SK-N-MC (cell line): ENCODE data around the gene CLIC4.

Experiments used
- DNase-seq: peaks from one replicate; pipeline ENCODE4 v3.0.0-alpha.2; 2011; ENCODE audit warnings: low read depth, low spot score
- H3K27ac ChIP-seq: fragments of 200-600 bp; sonication (generic); 2 replicates; pipeline ENCODE4 v1.5.1; 2016; ENCODE audit warnings: mixed run types
- H3K36me3 ChIP-seq: fragments of 200-600 bp; sonication (generic); 2 replicates; pipeline ENCODE4 v1.6.1; 2017; ENCODE audit warnings: antibody characterized with exemption, low read length, mixed read lengths; ENCODE audit not compliant: insufficient read depth
- H3K4me3 ChIP-seq: fragments of 200-600 bp; sonication (generic); 2 replicates; pipeline ENCODE4 v1.5.1; 2016
- H3K9ac ChIP-seq: fragments of 200-600 bp; sonication (generic); 2 replicates; pipeline ENCODE4 v1.8.0; 2017; ENCODE audit warnings: mixed run types, mixed read lengths; ENCODE audit not compliant: insufficient read length
- H3K9me3 ChIP-seq: fragments of 200-600 bp; sonication (generic); 2 replicates; pipeline ENCODE4 v1.6.1; 2017; ENCODE audit warnings: low read depth, mild to moderate bottlenecking, antibody characterized with exemption, low read length, moderate library complexity, mixed read lengths
- EZH2 ChIP-seq: fragments of 200-600 bp; sonication (generic); IDR thresholded peaks from one replicate; pipeline ENCODE4 v1.6.1; 2017; ENCODE audit warnings: antibody characterized with exemption
- FOXP2 ChIP-seq: optimal IDR thresholded peaks from 2 replicates; pipeline ENCODE3; 2011; ENCODE audit warnings: mild to moderate bottlenecking, moderate library complexity; ENCODE audit not compliant: insufficient read depth; ENCODE audit errors: extremely low read length, control extremely low read depth
- POLR2AphosphoS5 ChIP-seq: IDR thresholded peaks from 2 replicates; pipeline ENCODE4 v1.6.1; 2012; ENCODE audit warnings: mild to moderate bottlenecking, low read depth, low read length, borderline replicate concordance

CLIC4 gene

DNA sequence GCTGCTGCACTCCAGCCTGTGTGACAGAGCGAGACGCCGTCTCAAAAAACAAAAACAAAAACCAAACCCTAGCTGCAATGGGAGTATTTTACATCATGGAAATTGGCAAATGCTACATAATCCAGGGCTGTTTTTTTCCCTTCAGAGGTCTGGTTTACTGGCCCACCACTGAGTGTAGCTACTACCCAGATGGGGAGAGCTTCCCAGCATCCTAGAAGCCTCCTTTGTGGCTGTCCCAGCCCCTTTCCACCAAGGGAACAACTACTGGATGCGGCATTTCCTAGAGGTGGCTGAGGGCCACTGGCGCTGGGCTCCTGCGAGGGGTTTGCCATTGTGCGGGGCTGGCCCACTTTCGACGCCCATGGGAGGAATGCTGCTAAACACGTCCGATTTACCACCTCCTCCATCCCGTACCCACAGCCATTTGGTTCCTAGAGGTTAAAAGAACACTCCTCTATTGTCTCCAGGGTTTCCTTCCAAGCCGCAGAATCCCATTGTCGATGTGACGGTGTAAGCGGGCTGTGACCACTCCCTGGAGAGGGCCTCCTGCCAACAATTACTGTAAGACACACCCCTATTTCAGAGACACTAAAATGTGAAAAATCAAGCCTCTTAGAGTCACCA, 129.5 kb downstream of the CLIC4 start:
- no peak for DNase-seq
- Histone ChIP-seq H3K9me3 (no peaks in the 10 kb centered on the region), H3K4me3 (no peak overlapping the region), H3K36me3 (no peaks in the 10 kb centered on the region), H3K9ac (no peak overlapping the region), H3K27ac (0 out of 2 replicates have a peak overlapping the region, but pooled peaks have one; percentile 39)
- TF ChIP-seq EZH2: no peak
- no peak for TF ChIP-seq FOXP2
- no peak for TF ChIP-seq POLR2AphosphoS5

DNA sequence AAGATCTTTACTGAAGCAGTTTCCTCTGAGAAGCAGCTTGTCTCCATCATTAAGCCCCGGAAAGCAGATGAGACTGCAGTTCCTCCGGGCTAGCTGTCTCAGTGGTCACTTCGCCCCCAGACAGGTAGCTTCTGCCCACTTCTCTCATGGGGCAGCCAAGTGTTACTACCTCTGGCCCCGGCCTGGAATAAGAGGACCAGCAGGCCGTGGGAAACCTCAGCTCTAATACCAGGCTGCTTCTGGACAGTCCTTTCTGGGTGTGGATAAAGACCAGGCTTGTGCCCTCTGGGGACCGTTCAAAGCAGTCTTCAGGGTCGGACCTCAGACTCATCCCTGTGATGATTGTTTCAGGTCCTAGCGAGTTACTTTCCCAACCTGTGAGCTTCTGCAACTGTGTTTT, 130.0 kb downstream of the CLIC4 start:
- Histone ChIP-seq H3K36me3 (no peaks in the 10 kb centered on the region), H3K4me3 (no peak overlapping the region)

DNA sequence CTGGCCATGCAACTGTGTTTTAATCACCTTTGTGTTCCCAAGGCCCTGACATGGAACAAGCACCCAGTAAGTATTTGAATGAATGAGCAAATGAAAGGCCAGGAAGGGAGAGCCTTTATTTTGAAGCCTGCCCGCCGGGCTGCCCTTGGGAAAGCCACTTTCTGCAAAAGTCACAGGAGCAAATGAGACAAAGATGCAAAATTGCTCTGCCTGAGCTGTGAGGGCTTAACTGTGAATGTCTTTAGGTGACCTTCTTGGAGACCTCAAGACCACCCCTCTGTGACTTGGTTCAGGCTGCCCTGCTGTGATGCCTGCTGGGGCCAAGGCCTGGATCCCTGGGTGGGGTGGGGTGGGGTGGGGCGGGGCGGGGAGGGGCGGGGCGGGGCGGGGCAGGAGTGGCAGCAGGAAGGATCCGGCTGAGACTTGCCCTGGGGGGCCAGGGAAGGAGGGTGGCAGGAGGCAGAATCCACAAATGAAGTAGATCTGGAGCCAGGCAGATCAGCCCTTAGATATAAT, 130.8 kb downstream of the CLIC4 start:
- H3K9ac ChIP-seq: no peak overlapping the region
- no peak for DNase-seq
- H3K4me3 ChIP-seq: no peak overlapping the region
- no peaks in the 10 kb centered on the region for H3K36me3 ChIP-seq
- no peak overlapping the region for H3K27ac ChIP-seq
- TF ChIP-seq FOXP2 (no peak), POLR2AphosphoS5 (no peak), EZH2 (no peak)
- H3K9me3 ChIP-seq: no peaks in the 10 kb centered on the region

More for the DNA sequence above, 130.0 kb downstream of the CLIC4 start:
- no peaks in the 10 kb centered on the region for H3K9me3 ChIP-seq
- no peak for TF ChIP-seq FOXP2
- TF ChIP-seq POLR2AphosphoS5: no peak
- no peak for TF ChIP-seq EZH2
- no peak overlapping the region for H3K9ac ChIP-seq
- DNase-seq: no peak
- 0 out of 2 replicates have a peak overlapping the region, but pooled peaks have one; percentile 39 for H3K27ac ChIP-seq

DNA sequence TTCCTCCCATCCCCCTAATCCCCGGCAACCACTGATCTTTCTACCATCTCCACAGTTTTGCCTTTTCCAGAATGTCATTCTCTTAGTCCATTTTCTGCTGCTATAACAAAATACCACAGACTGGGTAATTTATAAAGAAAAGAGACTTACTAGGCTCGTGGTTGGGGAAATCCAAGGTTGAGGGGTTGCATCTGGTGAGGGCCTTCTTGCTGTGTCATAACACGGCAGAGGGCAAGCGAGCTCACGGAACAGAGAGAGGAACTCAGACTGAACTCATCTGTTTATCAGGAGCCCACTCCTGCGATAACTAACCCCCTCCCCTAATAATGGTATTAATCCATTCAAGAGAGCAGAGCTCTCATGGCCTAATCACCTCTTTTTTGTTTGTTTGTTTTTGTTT, 132.8 kb downstream of the CLIC4 start:
- no peak for TF ChIP-seq EZH2
- no peak for TF ChIP-seq FOXP2
- TF ChIP-seq POLR2AphosphoS5: no peak
- Histone ChIP-seq H3K27ac (no peak overlapping the region), H3K36me3 (no peaks in the 10 kb centered on the region), H3K9me3 (no peaks in the 10 kb centered on the region), H3K9ac (no peak overlapping the region), H3K4me3 (no peak overlapping the region)
- no peak for DNase-seq

DNA sequence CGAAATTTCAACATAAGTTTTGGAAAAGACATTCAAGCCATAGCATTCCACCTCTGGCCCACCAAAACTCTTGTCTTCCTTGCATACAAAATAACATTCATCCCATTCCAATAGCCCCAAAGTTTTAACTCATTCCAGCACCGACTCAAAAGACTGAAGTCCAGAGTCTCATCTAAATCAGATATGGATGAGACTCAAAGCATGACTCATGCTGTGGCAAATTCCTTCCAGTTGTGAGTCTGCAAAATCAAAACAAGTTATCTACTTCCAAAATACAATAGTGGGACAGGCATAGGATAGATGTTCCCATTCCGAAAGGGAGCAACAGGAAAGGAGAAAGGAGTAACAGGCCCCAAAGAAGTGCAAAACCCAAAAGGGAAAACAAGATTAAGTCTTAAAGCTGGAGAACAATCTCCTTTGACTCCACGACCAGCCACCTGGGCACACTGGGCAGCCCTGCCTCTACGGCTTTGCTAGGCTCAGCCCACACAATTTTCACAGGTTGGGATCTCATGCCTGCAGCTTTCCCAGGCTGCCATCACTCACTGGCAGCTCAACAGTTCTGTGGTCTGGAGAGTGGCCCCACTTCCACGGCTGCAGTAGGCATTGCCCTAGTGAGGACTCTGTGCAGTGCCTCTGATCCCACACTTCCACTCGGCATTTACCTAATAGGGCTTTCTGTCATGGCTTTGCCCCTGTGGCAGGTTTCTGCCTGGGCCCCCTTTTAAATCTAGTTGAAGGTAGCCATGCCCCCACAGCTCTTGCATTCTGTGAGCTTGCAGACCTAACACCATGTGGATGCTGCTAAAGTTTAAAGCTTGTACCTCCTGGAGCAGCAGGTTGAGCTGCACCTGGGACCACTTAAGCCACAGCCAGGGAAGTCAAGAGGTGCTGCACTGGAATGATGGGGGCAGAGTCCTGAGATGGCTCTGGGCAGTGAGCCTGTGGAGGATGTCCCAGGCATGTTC, 133.8 kb downstream of the CLIC4 start:
- H3K9me3 ChIP-seq: no peaks in the 10 kb centered on the region; the same call in 1 of the 2 replicates
- DNase-seq: no peak
- no peak for TF ChIP-seq EZH2
- no peak overlapping the region for H3K27ac ChIP-seq
- H3K9ac ChIP-seq: no peak overlapping the region
- H3K4me3 ChIP-seq: no peak overlapping the region
- H3K36me3 ChIP-seq: no peaks in the 10 kb centered on the region

DNA sequence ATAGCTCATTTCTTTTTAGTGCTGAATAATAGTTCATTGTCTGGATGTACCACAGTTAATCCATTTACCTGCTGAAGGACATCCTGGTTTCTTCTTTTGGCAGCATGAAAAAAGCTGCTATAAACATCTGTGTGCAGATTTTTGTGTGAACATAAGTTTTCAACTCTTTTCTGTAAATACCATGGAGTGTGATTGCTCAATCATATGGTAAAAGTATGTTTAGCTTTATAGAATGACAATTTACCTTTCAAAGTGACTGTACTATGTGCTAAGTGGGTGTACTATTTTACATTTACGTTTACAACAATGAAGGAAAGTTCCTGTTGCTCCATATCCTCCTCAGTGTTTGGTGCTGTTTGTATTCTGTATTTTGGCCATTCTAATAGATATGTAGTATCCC, 135.8 kb downstream of the CLIC4 start:
- Histone ChIP-seq H3K9ac (no peak overlapping the region), H3K36me3 (no peaks in the 10 kb centered on the region), H3K4me3 (no peak overlapping the region), H3K9me3 (no peaks in the 10 kb centered on the region; the same call in 1 of the 2 replicates), H3K27ac (no peak overlapping the region)
- TF ChIP-seq EZH2 (no peak), POLR2AphosphoS5 (no peak), FOXP2 (no peak)
- no peak for DNase-seq

DNA sequence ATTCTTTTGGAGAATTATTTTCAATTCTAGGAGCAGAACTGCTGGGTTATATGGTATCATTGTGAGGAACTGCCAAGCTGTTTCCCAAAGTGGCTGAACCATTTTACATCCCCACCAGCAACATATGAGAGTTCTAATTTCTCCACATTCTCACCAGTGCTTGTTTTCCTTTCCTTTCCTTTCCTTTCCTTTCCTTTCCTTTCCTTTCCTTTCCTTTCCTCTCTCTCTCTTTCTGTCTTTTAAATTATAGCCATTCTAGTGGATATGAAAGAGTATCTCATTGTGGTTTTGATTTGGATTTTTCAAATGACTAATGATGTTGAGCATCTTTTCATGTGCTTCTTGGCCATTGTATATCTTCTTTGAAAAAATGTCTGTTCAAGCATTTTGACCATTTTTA, 139.5 kb downstream of the CLIC4 start:
- H3K36me3 ChIP-seq: no peaks in the 10 kb centered on the region
- no peaks in the 10 kb centered on the region; the same call in 1 of the 2 replicates for H3K9me3 ChIP-seq
- no peak for TF ChIP-seq POLR2AphosphoS5
- TF ChIP-seq EZH2: no peak
- TF ChIP-seq FOXP2: no peak
- H3K4me3 ChIP-seq: no peak overlapping the region
- no peak for DNase-seq
- H3K9ac ChIP-seq: no peak overlapping the region
- H3K27ac ChIP-seq: no peak overlapping the region

DNA sequence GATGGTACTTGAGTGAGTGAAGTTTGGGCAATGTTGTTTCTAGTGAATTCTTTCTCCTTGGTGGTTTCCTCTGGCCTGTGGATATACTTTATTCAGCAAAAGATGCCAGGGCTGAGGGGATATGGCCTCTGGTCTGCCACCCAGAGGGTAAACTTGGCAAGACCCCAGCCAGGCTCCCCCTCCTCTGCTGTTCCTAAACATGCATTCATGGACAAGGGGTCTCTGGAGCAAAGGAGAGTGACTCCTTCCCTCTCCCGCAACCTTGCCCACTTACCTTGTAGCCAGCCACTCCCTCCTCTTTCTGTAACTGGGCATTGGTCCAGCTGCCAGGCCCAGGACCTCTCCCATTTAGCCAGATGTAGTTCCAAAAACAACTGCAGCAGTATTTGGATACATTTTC, 141.0 kb downstream of the CLIC4 start:
- no peak overlapping the region for H3K27ac ChIP-seq
- H3K9ac ChIP-seq: no peak overlapping the region
- DNase-seq: no peak
- H3K4me3 ChIP-seq: no peak overlapping the region
- no peak for TF ChIP-seq POLR2AphosphoS5
- no peak for TF ChIP-seq EZH2
- TF ChIP-seq FOXP2: no peak
- no peaks in the 10 kb centered on the region; the same call in 1 of the 2 replicates for H3K9me3 ChIP-seq
- no peaks in the 10 kb centered on the region for H3K36me3 ChIP-seq
